GM19324 (cell line): Measurements from ENCODE around the gene CHRND.
"Not testable (repeated sequence)": the region's sequence is repeated elsewhere in the genome, so short reads cannot be mapped to it uniquely, and the experiment has no call there.

Experiments used
- ATAC-seq: cut with Tn5 transposase; IDR thresholded peaks from one replicate; pipeline ENCODE4 v1.9.1; 2021; ENCODE audit warnings: mild to moderate bottlenecking, moderate library complexity; ENCODE audit not compliant: unreplicated experiment, low FRiP score

CHRND gene

GRCh38 chr2:232569541-232569940 is 43.6 kb downstream of the CHRND start:
- no peak for ATAC-seq

DNA sequence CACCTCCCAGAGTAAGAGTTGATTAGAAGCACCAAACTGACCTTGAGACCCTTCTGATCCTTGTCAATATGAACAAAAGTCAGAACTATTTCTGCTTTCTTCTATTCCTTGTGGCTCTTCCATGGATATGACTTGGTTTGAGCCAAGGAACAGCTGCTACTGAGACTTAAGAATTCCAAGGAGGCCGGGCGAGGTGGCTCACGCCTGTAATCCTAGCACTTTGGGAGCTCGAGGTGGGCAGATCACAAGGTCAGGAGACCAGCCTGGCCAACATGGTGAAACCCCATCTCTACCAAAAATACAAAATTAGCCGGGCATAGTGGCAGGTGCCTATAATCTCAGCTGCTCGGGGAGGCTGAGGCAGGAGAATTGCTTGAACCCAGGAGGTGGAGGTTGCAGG is 44.5 kb downstream of the CHRND start:
- ATAC-seq: not testable (repeated sequence)

- no peak for ATAC-seq
Observed at GRCh38 chr2:232571026-232571474, 45.1 kb downstream of the CHRND start.

GRCh38 chr2:232573042-232573441 is 47.1 kb downstream of the CHRND start:
- ATAC-seq: no peak

DNA sequence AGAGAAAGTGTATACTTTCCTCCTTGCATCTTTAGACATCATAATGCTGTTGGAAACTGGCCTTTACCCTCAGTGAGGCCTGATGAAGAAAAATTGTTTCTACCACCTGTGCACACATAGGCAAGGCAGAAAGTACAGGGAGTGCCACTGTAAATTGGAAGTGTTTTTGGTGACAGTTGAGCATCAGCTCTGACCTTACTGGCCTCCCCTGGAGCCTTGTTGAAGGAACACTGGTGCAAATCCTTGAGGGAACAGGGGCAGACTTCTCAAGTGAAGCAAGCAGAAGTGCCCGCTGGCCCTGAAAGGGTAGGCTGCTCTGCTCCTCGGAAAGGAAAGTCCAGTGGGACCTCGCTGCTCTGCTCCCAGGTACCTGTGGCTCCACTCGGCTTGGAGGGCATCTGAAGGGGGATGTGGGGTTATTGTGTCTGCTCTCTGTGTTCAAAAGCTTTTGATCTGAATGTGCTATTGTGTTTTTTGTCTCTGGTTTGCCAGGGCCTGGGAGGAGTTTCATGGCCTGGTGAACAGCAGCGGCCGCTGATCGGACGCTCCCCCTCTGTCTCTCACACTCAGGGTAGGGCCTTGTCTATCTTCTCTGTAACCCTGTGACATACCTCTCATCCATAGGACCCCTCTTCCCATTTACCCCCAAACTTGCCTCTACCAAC is 47.9 kb downstream of the CHRND start:
- no peak for ATAC-seq

DNA sequence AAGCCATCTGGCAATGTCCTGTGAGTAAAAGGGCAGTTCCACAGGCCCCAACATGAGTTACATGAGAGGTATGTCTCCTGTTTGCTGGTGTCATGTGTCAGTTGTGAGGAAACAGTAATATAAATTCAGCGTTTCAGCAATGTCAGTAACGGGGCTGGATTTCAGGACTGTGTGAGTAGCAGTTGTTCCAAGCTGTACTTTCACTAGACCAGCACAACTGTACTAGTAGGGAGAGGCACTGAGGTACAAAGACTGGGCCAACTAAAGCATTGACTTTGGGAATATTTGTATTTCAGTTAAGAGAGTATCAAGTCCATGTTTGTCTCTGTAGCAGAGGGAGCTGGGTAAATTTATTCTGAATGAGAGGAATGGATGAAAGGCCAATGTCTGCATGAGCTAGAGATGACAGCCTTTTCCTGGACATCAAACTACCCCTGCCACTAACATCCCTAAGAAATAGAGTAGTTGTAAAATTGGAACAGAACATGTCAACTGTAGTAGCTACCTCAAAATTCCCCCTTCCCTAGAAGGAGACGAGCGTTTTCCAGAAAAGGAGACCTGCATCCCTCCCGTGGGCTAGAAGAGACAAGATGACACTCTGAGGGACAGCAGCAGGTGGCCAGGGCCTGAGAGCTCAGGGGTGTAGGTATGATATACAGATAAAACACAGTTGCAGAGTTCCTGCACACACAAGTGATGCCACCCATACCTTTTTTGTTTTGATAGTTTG is 48.9 kb downstream of the CHRND start:
- no peak for ATAC-seq

DNA sequence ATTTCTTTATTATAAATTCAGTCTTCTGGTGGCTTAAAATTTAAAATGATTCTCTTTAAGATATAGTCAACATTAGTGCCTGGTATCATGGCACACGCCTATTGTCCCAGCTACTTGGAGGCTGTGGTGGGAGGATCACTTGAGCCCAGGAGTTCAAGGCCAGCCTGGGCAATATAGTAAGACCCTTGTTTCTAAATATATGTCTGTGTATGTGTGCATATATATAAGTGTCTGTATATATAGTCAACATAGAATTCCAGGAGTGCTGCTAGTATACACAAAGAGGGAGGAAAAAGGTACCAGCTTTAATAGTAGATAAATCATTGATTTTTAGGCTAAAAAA is 49.4 kb downstream of the CHRND start:
- no peak for ATAC-seq

DNA sequence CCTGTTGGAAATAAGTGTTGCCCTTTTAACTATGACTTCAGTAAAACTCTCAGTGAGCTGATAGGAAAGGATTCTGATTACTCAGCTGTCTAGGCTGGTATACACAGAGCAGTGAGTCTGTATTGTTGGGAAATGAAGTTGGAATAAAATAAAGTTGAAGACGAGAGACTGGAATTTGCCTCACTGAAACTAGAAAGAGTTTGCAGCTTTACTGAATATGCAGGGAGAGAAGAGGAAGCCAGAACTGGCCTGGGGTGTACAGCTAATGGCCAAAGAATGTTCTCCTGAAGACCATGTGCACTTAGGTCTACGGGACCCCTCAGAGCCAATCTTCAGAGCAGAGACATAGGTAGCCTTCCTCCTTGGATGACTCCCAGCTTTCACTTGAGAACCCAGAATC is 51.0 kb downstream of the CHRND start:
- ATAC-seq: no peak

DNA sequence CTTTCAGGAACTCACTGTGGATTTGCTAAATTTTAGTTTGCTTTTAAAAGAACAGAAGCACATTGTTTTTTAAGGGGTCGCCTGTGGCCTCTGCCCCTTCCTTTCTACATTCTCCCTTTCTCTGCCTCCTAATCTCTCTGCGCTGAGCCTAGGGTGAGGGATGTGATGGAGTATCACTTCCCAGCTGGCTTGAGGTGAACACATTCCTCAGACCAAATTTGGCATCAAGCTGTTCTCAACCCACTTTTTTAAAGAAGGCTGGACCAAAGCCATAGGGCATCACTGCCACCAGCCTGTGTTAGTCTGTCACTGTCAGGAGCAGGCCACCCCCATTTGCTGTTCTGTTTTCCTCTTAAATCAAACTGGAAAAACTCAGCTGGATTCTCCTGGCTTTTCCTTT is 51.9 kb downstream of the CHRND start:
- ATAC-seq: no peak

DNA sequence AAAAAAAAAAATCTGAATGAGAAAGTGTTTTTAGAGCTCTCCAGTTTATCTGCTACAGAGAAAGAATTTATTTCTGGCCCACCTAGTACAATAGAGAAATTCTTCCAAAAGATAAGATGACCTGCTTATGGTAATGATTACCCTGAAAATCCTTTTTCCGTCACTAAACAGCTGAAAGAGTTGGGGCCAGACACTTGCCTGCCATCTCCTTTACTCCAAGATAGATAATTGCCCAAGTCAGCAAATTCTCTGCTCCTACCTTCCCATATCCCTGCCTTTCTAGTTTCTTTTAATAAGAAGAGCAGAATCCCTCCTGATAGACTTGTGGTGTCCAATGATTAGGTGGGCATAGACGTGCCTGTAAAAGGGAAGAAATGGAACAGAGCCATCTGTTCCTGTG is 52.7 kb downstream of the CHRND start:
- ATAC-seq: no peak

- no peak for ATAC-seq
Observed at GRCh38 chr2:232580648-232580981, 54.7 kb downstream of the CHRND start.

- ATAC-seq: no peak
Observed at GRCh38 chr2:232581725-232582124, 55.8 kb downstream of the CHRND start.

- ATAC-seq: no peak
Observed at GRCh38 chr2:232584238-232584637, 58.3 kb downstream of the CHRND start.
